Caco-2 (cell line): ENCODE data around the gene LHPP. TPM values are rescaled to one million over a fixed set of nuclear protein-coding genes. Genes with fewer than 3 reads are reported as not detected.

Experiments
- BruUV-seq: library from RNA; stranded (reverse); fragments of 400-500 nt; replicated peaks from 2 replicates; lab custom pipeline; 2021; lab: Mats Ljungman, UMichigan
- CTCF ChIA-PET: fragments of 300-600 bp; sonication (Branson Sonifier 250); formaldehyde crosslinking; loops from one replicate; lab custom pipeline; 2022; ENCODE audit warnings: antibody characterized with exemption; lab: Charles Lee
- POLR2A ChIA-PET: fragments of 300-600 bp; sonication (Branson Sonifier 250); formaldehyde crosslinking; loops from one replicate; lab custom pipeline; 2022; ENCODE audit warnings: antibody characterized with exemption; lab: Charles Lee
- DNase-seq, 2 experiments: peaks; one replicate each; pipeline versions ENCODE4 v3.0.0 to v3.0.0-alpha.2; 2020 to 2022
- H3K27me3 ChIP-seq: replicated peaks from 2 replicates; pipeline ENCODE4 v1.6.0; 2011; ENCODE audit warnings: low read length; ENCODE audit not compliant: control insufficient read depth, insufficient read depth
- H3K36me3 ChIP-seq: 2 replicates; pipeline ENCODE4 v1.5.1; 2011; ENCODE audit warnings: low read length; ENCODE audit not compliant: control insufficient read depth, insufficient read depth
- H3K4me1 ChIP-seq: fragments of 250-450 bp; sonication (Bioruptor Pico); 2 replicates; pipeline ENCODE4 v1.5.1; 2020; ENCODE audit warnings: mild to moderate bottlenecking
- H3K4me3 ChIP-seq: 2 replicates; pipeline ENCODE4 v1.5.1; 2011; ENCODE audit warnings: low read depth, mild to moderate bottlenecking, control low read depth, low read length
- H3K9me3 ChIP-seq: fragments of 250-450 bp; sonication (Bioruptor Pico); 2 replicates; pipeline ENCODE4 v1.5.1; 2020; ENCODE audit warnings: mild to moderate bottlenecking, moderate library complexity
- H3K27ac Mint-ChIP-seq: one replicate; pipeline ENCODE4 v1.8.0; 2022; ENCODE audit warnings: mixed read lengths; ENCODE audit not compliant: unreplicated experiment
- H3K27me3 Mint-ChIP-seq: one replicate; pipeline ENCODE4 v1.8.0; 2022; ENCODE audit warnings: mixed read lengths; ENCODE audit not compliant: insufficient read depth, unreplicated experiment
- H3K36me3 Mint-ChIP-seq: one replicate; pipeline ENCODE4 v1.8.0; 2022; ENCODE audit warnings: mild to moderate bottlenecking, mixed read lengths; ENCODE audit not compliant: insufficient read depth, unreplicated experiment
- H3K4me1 Mint-ChIP-seq: one replicate; pipeline ENCODE4 v1.8.0; 2022; ENCODE audit warnings: low read depth, mixed read lengths; ENCODE audit not compliant: unreplicated experiment
- H3K4me3 Mint-ChIP-seq: one replicate; pipeline ENCODE4 v1.8.0; 2022; ENCODE audit warnings: mild to moderate bottlenecking, moderate library complexity, mixed read lengths; ENCODE audit not compliant: unreplicated experiment
- H3K9me3 Mint-ChIP-seq: one replicate; pipeline ENCODE4 v1.8.0; 2022; ENCODE audit warnings: mixed read lengths; ENCODE audit not compliant: unreplicated experiment
- CTCF ChIP-seq, 2 experiments: fragments of 200-600 bp in 1 of 2; IDR thresholded peaks; 1 replicate in 1 of 2; 2 replicates in 1 of 2; pipeline versions ENCODE4 v1.5.1 to v1.8.0; 2011 to 2022; ENCODE audit warnings: antibody characterized with exemption in 1 of 2, control low read depth in 1 of 2, inconsistent platforms in 1 of 2, low read depth in 1 of 2, low read length in 1 of 2, mild to moderate bottlenecking in 1 of 2, moderate library complexity in 1 of 2; ENCODE audit not compliant: insufficient read depth in 1 of 2, severe bottlenecking in 1 of 2, unreplicated experiment in 1 of 2
- intact Hi-C: fragments of 100-400 bp; cut with micrococcal nuclease; formaldehyde crosslinking; loops from one replicate; pipeline ENCODE4 v1.10.0; 2022; ENCODE audit not compliant: unreplicated experiment
- total RNA-seq: library from RNA; stranded (reverse); gene quantifications from 2 replicates; pipeline ENCODE4 v1.2.3, GENCODE V29; 2022

Gene LHPP
- total RNA-seq, 1 experiment from 2014 or later: 15.9 TPM

GRCh38 chr10:124602121-124602561, 140.5 kb downstream of the LHPP start:
- no peaks in the 10 kb centered on the region for H3K36me3 ChIP-seq
- intact Hi-C loops: no loop called here
- Mint-ChIP-seq H3K9me3 (no peaks in the 10 kb centered on the region), H3K27ac (no peak overlapping the region), H3K4me1 (no peaks in the 10 kb centered on the region), H3K36me3 (peaks cover 5% of the 10 kb centered on the region), H3K4me3 (no peak overlapping the region), H3K27me3 (no peaks in the 10 kb centered on the region)
- no peaks in the 10 kb centered on the region for H3K27me3 ChIP-seq
- ChIA-PET CTCF (interaction anchor here (0.6 kb wide), 1 partner anchor 12 kb away, joined by 3 read pairs; no protein-coding TSS in a partner anchor), POLR2A (interaction anchor here (0.6 kb wide), 1 partner anchor 1724 kb away, joined by 3 read pairs; no protein-coding TSS in a partner anchor)
- DNase-seq: no peak
- TF ChIP-seq CTCF (IDR thresholded peaks at IDR 0.05; ENCODE audit: insufficient read depth in 1 of 2, low read depth in 1 of 2, low read length in 1 of 2, severe bottlenecking in 1 of 2, unreplicated experiment in 1 of 2): no peak
- peaks cover 4% of the 10 kb centered on the region for H3K4me1 ChIP-seq
- BruUV-seq: no TSS peak
- H3K9me3 ChIP-seq: no peaks in the 10 kb centered on the region
- H3K4me3 ChIP-seq: no peak overlapping the region

GRCh38 chr10:124602646-124603365, 141.2 kb downstream of the LHPP start:
- Histone ChIP-seq H3K4me1 (no peaks in the 10 kb centered on the region), H3K4me3 (no peak overlapping the region), H3K36me3 (no peaks in the 10 kb centered on the region), H3K9me3 (no peaks in the 10 kb centered on the region), H3K27me3 (no peaks in the 10 kb centered on the region)
- no peak for TF ChIP-seq CTCF (IDR thresholded peaks at IDR 0.05; ENCODE audit: insufficient read depth in 1 of 2, low read depth in 1 of 2, low read length in 1 of 2, severe bottlenecking in 1 of 2, unreplicated experiment in 1 of 2)
- H3K27ac Mint-ChIP-seq: no peak overlapping the region
- no TSS peak for BruUV-seq
- H3K36me3 Mint-ChIP-seq: peaks cover 5% of the 10 kb centered on the region
- no peaks in the 10 kb centered on the region for H3K27me3 Mint-ChIP-seq
- intact Hi-C loops: no loop called here
- no peak for DNase-seq
- H3K9me3 Mint-ChIP-seq: no peaks in the 10 kb centered on the region
- POLR2A ChIA-PET: no interaction called here
- CTCF ChIA-PET: no interaction called here
- no peaks in the 10 kb centered on the region for H3K4me1 Mint-ChIP-seq
- no peak overlapping the region for H3K4me3 Mint-ChIP-seq

GRCh38 chr10:124603376-124604213, 142.0 kb downstream of the LHPP start:
- no peak for DNase-seq
- CTCF ChIA-PET: no interaction called here
- no peaks in the 10 kb centered on the region for H3K36me3 ChIP-seq
- POLR2A ChIA-PET: no interaction called here
- H3K4me3 Mint-ChIP-seq: no peak overlapping the region
- BruUV-seq: no TSS peak
- H3K9me3 ChIP-seq: no peaks in the 10 kb centered on the region
- H3K4me1 Mint-ChIP-seq: no peaks in the 10 kb centered on the region
- no peak for TF ChIP-seq CTCF (IDR thresholded peaks at IDR 0.05; ENCODE audit: insufficient read depth in 1 of 2, low read depth in 1 of 2, low read length in 1 of 2, severe bottlenecking in 1 of 2, unreplicated experiment in 1 of 2)
- H3K36me3 Mint-ChIP-seq: peaks cover 5% of the 10 kb centered on the region
- intact Hi-C loops: no loop called here
- no peaks in the 10 kb centered on the region for H3K9me3 Mint-ChIP-seq
- no peaks in the 10 kb centered on the region for H3K27me3 Mint-ChIP-seq
- no peak overlapping the region for H3K4me3 ChIP-seq
- no peaks in the 10 kb centered on the region for H3K27me3 ChIP-seq
- H3K27ac Mint-ChIP-seq: no peak overlapping the region
- no peaks in the 10 kb centered on the region for H3K4me1 ChIP-seq
